KMS-11 (cell line): ENCODE results near the gene STAMBP.

Experiments
- H2AFZ ChIP-seq: fragments of 200-600 bp; sonication (generic); 2 replicates; pipeline ENCODE4 v1.6.1; 2016; ENCODE audit warnings: antibody characterized with exemption, mixed run types, low read depth
- H3K27ac ChIP-seq: fragments of 200-600 bp; sonication (generic); 2 replicates; pipeline ENCODE4 v1.6.1; 2016; ENCODE audit warnings: mild to moderate bottlenecking, mixed run types
- H3K27me3 ChIP-seq: fragments of 200-600 bp; sonication (generic); 2 replicates; pipeline ENCODE4 v1.6.1; 2017; ENCODE audit warnings: mild to moderate bottlenecking, low read depth, mixed run types, moderate library complexity; ENCODE audit not compliant: insufficient read depth
- H3K36me3 ChIP-seq: fragments of 200-600 bp; sonication (generic); 2 replicates; pipeline ENCODE4 v1.6.1; 2017; ENCODE audit warnings: mild to moderate bottlenecking, mixed run types; ENCODE audit not compliant: insufficient read depth
- H3K4me1 ChIP-seq: fragments of 200-600 bp; sonication (generic); 2 replicates; pipeline ENCODE4 v1.6.1; 2016; ENCODE audit warnings: mild to moderate bottlenecking, low read depth, mixed run types; ENCODE audit not compliant: poor library complexity, severe bottlenecking
- H3K4me2 ChIP-seq: fragments of 200-600 bp; sonication (generic); 2 replicates; pipeline ENCODE4 v1.7.0; 2016; ENCODE audit warnings: mild to moderate bottlenecking, mixed run types
- H3K4me3 ChIP-seq: fragments of 200-600 bp; sonication (generic); IDR thresholded peaks from 2 replicates; pipeline ENCODE4 v1.6.1; 2017; ENCODE audit warnings: low read depth, low read length, mixed read lengths; ENCODE audit not compliant: insufficient read depth
- H3K79me2 ChIP-seq: fragments of 200-600 bp; sonication (generic); 2 replicates; pipeline ENCODE4 v1.6.1; 2016; ENCODE audit warnings: low read depth, mixed run types; ENCODE audit not compliant: insufficient read depth
- H3K9ac ChIP-seq: fragments of 200-600 bp; sonication (generic); 2 replicates; pipeline ENCODE4 v1.6.1; 2016; ENCODE audit warnings: mild to moderate bottlenecking, mixed run types
- H4K20me1 ChIP-seq: fragments of 200-600 bp; sonication (generic); 2 replicates; pipeline ENCODE4 v1.6.1; 2016; ENCODE audit warnings: mild to moderate bottlenecking, mixed run types; ENCODE audit not compliant: insufficient read depth
- TF ChIP-seq, protein P1 (sequence below): fragments of 200-600 bp; sonication (generic); conservative IDR thresholded peaks from 2 replicates; pipeline ENCODE4 v1.6.1; 2017; ENCODE audit warnings: low read depth, mild to moderate bottlenecking, antibody characterized with exemption, low read length, moderate library complexity, mixed read lengths

The STAMBP gene

DNA sequence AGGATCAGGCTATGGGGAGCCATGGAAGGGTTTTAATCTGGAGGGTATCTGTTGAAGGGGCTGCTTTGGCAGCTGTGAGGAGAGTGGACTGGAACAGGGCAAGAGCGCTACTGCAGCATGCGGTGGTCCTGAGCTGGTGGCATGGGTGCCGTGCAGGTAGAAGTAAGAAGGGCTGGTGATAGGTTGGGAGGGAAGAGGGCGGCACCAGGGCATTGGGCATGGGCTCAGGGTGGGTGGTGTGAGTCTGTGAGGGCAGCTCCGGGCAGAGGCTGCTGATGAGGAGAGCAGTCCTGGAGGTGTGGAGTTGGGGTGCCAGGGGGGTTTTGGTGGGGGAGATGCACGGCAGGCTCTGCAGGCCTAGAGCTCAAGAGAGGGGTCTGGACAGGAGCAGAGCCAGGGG, 66.1 kb downstream of the STAMBP start:
- TF ChIP-seq, protein P1, sequence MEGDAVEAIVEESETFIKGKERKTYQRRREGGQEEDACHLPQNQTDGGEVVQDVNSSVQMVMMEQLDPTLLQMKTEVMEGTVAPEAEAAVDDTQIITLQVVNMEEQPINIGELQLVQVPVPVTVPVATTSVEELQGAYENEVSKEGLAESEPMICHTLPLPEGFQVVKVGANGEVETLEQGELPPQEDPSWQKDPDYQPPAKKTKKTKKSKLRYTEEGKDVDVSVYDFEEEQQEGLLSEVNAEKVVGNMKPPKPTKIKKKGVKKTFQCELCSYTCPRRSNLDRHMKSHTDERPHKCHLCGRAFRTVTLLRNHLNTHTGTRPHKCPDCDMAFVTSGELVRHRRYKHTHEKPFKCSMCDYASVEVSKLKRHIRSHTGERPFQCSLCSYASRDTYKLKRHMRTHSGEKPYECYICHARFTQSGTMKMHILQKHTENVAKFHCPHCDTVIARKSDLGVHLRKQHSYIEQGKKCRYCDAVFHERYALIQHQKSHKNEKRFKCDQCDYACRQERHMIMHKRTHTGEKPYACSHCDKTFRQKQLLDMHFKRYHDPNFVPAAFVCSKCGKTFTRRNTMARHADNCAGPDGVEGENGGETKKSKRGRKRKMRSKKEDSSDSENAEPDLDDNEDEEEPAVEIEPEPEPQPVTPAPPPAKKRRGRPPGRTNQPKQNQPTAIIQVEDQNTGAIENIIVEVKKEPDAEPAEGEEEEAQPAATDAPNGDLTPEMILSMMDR, result no peak
- H3K4me1 ChIP-seq, result peaks cover 25% of the 10 kb centered on the region
- H3K9ac ChIP-seq, result no peak overlapping the region
- H3K4me2 ChIP-seq, result no peak overlapping the region
- H3K27ac ChIP-seq, result no peak overlapping the region
- no peaks in the 10 kb centered on the region for H3K79me2 ChIP-seq
- H3K27me3 ChIP-seq, result peaks cover 4% of the 10 kb centered on the region; the same call in 1 of the 2 replicates
- no peaks in the 10 kb centered on the region for H3K36me3 ChIP-seq
- no peak overlapping the region for H2AFZ ChIP-seq
- no peaks in the 10 kb centered on the region for H4K20me1 ChIP-seq
- no peak overlapping the region for H3K4me3 ChIP-seq

DNA sequence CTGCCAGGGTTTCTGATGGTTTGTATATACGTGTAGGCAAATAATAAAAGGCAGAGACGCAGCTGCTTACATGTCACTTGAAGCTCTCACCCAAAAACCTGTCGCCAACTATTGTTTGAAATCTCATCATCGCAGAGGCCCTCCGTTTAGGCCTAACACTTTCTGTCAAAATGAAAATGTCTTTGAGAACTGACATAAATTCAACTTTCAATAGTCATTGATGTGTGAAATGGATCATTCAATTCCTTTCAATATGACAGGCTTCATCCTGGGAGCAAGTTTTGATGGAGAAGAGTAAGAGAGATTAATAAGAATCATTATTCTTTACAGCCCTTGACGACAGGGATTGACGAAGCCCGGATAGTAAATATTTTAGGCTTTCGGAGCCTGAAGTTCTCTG, 66.7 kb downstream of the STAMBP start:
- peaks cover 4% of the 10 kb centered on the region; the same call in 1 of the 2 replicates for H3K27me3 ChIP-seq
- no peak overlapping the region for H3K4me2 ChIP-seq
- no peaks in the 10 kb centered on the region for H4K20me1 ChIP-seq
- H3K79me2 ChIP-seq, result no peaks in the 10 kb centered on the region
- no peak overlapping the region for H3K4me3 ChIP-seq
- no peak overlapping the region for H2AFZ ChIP-seq
- H3K36me3 ChIP-seq, result no peaks in the 10 kb centered on the region
- peaks cover 25% of the 10 kb centered on the region for H3K4me1 ChIP-seq
- no peak overlapping the region for H3K9ac ChIP-seq
- no peak overlapping the region for H3K27ac ChIP-seq
- TF ChIP-seq, protein P1, result no peak

DNA sequence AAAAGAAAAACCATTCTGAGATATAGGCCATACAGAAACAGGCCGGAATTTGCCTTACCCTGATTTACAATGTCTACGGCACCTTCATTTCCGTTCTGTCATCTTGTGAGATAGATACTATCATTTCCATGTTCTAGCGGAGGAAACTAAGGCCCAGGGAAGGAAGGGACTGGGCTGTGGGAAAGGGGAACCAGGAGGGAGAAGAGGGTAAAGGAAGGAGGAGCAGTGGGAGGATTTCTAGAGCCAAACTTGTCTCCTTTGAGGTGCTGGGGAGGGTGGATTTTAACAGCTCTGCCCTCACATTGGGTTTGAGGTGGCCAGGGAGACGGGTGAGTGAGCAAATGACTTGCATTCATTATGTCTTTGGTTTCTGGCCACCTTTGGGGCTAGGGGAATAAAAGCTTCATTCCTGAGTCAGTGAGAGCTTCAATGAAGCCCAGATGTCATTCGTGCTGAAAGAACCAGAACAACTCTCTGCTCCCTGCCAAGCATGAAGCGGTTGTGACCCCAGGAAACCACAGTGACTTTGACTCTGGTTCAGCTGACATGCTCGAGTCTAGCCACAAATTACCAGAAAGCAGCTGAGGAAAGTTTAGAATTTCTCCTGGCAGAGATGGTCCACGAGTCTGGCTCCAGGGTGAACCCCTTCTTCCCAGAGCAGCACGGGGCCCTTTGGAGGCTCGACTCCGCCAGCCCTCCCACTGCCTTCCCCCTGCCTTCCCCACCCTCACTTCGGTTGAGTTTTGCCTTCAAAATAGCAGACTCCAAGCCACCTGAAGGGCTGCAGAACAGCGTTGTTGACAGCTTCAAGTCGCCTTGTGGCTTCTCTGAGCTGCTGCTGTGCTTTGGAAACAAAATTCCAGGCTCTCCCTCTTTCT, 67.8 kb downstream of the STAMBP start:
- H3K27me3 ChIP-seq, result peaks cover 4% of the 10 kb centered on the region; the same call in 1 of the 2 replicates
- H3K79me2 ChIP-seq, result no peaks in the 10 kb centered on the region
- no peak overlapping the region; the same call in 1 of the 2 replicates for H3K27ac ChIP-seq
- TF ChIP-seq, protein P1, result no peak
- H3K4me2 ChIP-seq, result peak overlapping the region; percentile 63
- H3K36me3 ChIP-seq, result no peaks in the 10 kb centered on the region
- no peak overlapping the region for H3K4me3 ChIP-seq
- H2AFZ ChIP-seq, result peak overlapping the region; percentile 23; the same call in 1 of the 2 replicates
- peaks cover 20% of the 10 kb centered on the region for H3K4me1 ChIP-seq
- no peaks in the 10 kb centered on the region for H4K20me1 ChIP-seq
- no peak overlapping the region for H3K9ac ChIP-seq

DNA sequence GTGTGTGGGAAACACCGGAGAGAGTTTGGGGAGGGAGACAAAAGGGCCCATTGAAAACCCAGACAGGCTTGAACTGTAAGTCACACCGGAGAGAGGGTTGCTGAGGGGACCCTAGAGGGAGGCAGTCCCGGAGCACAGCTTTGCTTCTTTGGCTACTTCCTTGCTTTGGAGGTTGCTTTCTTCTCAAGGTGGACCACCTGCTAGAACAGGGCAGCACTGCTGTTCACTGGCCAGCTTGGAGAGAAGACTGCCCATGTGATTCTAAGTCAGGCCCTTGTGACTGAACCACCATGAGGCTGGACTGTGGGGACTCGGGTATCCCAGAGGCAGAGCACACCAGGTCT, 68.5 kb downstream of the STAMBP start:
- Histone ChIP-seq H3K9ac (no peak overlapping the region), H4K20me1 (no peaks in the 10 kb centered on the region), H2AFZ (peak overlapping the region; percentile 23; the same call in 1 of the 2 replicates), H3K4me3 (no peak overlapping the region), H3K27ac (no peak overlapping the region; the same call in 1 of the 2 replicates), H3K36me3 (no peaks in the 10 kb centered on the region), H3K79me2 (no peaks in the 10 kb centered on the region), H3K4me1 (peaks cover 20% of the 10 kb centered on the region), H3K27me3 (peaks cover 4% of the 10 kb centered on the region; the same call in 1 of the 2 replicates), H3K4me2 (peak overlapping the region; percentile 63)
- TF ChIP-seq, protein P1, result no peak
